SK-N-SH (cell line): ENCODE data around the gene CRP. TPM values are rescaled to one million over a fixed set of nuclear protein-coding genes. Genes with fewer than 3 reads are reported as not detected.
"Not testable (repeated sequence)": the region's sequence is repeated elsewhere in the genome, so short reads cannot be mapped to it uniquely, and the experiment has no call there.

Experiments
- CTCF ChIA-PET: fragments of 300-600, 350-600 bp; formaldehyde crosslinking; extraction: SDS; loops from one replicate; lab custom pipeline; 2021; lab: Yijun Ruan, JAX
- POLR2A ChIA-PET: fragments of 350-600 bp; sonication (Branson Sonifier 250); formaldehyde crosslinking; extraction: SDS; loops from one replicate; lab custom pipeline; 2020; ENCODE audit warnings: antibody characterized with exemption, inconsistent platforms; lab: Yijun Ruan, JAX
- DNase-seq: peaks from one replicate; pipeline ENCODE4 v3.0.0; 2012
- H2AFZ ChIP-seq: fragments of 200-600 bp; sonication (generic); 2 replicates; pipeline ENCODE4 v1.8.1; 2016; ENCODE audit warnings: antibody characterized with exemption, mild to moderate bottlenecking, low read depth
- H3F3A ChIP-seq: fragments of 200-600 bp; sonication (generic); replicated peaks from 2 replicates; pipeline ENCODE3; 2016; ENCODE audit warnings: antibody characterized with exemption, mild to moderate bottlenecking; ENCODE audit not compliant: insufficient read depth
- H3K27ac ChIP-seq, 2 experiments: fragments of 200-500 bp in 1 of 2; fragments of 200-600 bp in 1 of 2; sonication (Bioruptor generic) in 1 of 2; sonication (generic), shearing (Covaris generic) in 1 of 2; 2 replicates each; pipeline versions ENCODE4 v1.5.1 to v1.6.1; 2014 to 2016; ENCODE audit warnings: low read depth in 2 of 2, inconsistent platforms in 1 of 2, low read length in 1 of 2, mild to moderate bottlenecking in 1 of 2, mixed read lengths in 1 of 2
- H3K27me3 ChIP-seq: fragments of 200-600 bp; sonication (generic), shearing (Covaris generic); 2 replicates; pipeline ENCODE4 v1.6.1; 2016; ENCODE audit warnings: mixed run types; ENCODE audit not compliant: insufficient read depth
- H3K36me3 ChIP-seq, 2 experiments: fragments of 200-500 bp in 1 of 2; fragments of 200-600 bp in 1 of 2; sonication (Bioruptor generic) in 1 of 2; sonication (generic) in 1 of 2; replicated peaks in 1 of 2; 2 replicates each; pipeline versions ENCODE3 to v1.5.1; 2014 to 2016; ENCODE audit warnings: low read length in 1 of 2, mild to moderate bottlenecking in 1 of 2; ENCODE audit not compliant: insufficient read depth in 2 of 2, control insufficient read depth in 1 of 2
- H3K4me1 ChIP-seq, 2 experiments: fragments of 200-500 bp in 1 of 2; fragments of 200-600 bp in 1 of 2; sonication (Bioruptor generic) in 1 of 2; sonication (generic), shearing (Covaris generic) in 1 of 2; 2 replicates each; pipeline versions ENCODE4 v1.5.1 to v1.6.1; 2014 to 2016; ENCODE audit warnings: low read depth in 1 of 2, low read length in 1 of 2, mixed run types in 1 of 2; ENCODE audit not compliant: insufficient read depth in 2 of 2, control insufficient read depth in 1 of 2
- H3K4me2 ChIP-seq: fragments of 200-600 bp; sonication (generic), shearing (Covaris generic); 2 replicates; pipeline ENCODE4 v1.6.1; 2017; ENCODE audit warnings: mixed run types
- H3K4me3 ChIP-seq, 2 experiments: fragments of 200-500 bp in 1 of 2; fragments of 200-600 bp in 1 of 2; sonication (Bioruptor generic) in 1 of 2; sonication (generic), shearing (Covaris generic) in 1 of 2; 2 replicates each; pipeline versions ENCODE4 v1.5.1 to v1.8.1; 2014 to 2016; ENCODE audit warnings: low read depth in 2 of 2, inconsistent platforms in 1 of 2, low read length in 1 of 2, mild to moderate bottlenecking in 1 of 2, mixed read lengths in 1 of 2, moderate library complexity in 1 of 2
- H3K79me2 ChIP-seq: fragments of 200-600 bp; sonication (generic); 2 replicates; pipeline ENCODE4 v1.8.1; 2017; ENCODE audit warnings: mild to moderate bottlenecking; ENCODE audit not compliant: insufficient read depth
- H3K9ac ChIP-seq: fragments of 200-600 bp; sonication (generic); 2 replicates; pipeline ENCODE4 v1.6.1; 2017; ENCODE audit warnings: mixed run types
- H3K9me2 ChIP-seq: fragments of 200-600 bp; sonication (generic); 2 replicates; pipeline ENCODE4 v1.6.1; 2017; ENCODE audit warnings: mixed run types
- H3K9me3 ChIP-seq: fragments of 200-600 bp; sonication (generic); 2 replicates; pipeline ENCODE4 v1.6.1; 2017; ENCODE audit warnings: mixed run types, mild to moderate bottlenecking, moderate library complexity
- H4K20me1 ChIP-seq: fragments of 200-600 bp; sonication (generic); 2 replicates; pipeline ENCODE4 v1.6.1; 2017; ENCODE audit warnings: mild to moderate bottlenecking, mixed run types; ENCODE audit not compliant: insufficient read depth
- ELF1 ChIP-seq: IDR thresholded peaks from 2 replicates; pipeline ENCODE4 v1.4.0; 2012
- EP300 ChIP-seq, 2 experiments: IDR thresholded peaks; 2 replicates each; pipeline versions ENCODE4 v1.4.0 to v1.6.1; 2012; ENCODE audit warnings: borderline replicate concordance in 1 of 2, low read depth in 1 of 2, low read length in 1 of 2
- FOSL2 ChIP-seq: IDR thresholded peaks from 2 replicates; pipeline ENCODE4 v1.4.0; 2012; ENCODE audit warnings: low read depth, mild to moderate bottlenecking, moderate library complexity, borderline replicate concordance
- MXI1 ChIP-seq: IDR thresholded peaks from 2 replicates; pipeline ENCODE4 v1.6.1; 2012; ENCODE audit warnings: mild to moderate bottlenecking, low read depth, low read length, improper control_type of control experiment
- NFIC ChIP-seq: IDR thresholded peaks from 2 replicates; pipeline ENCODE4 v1.4.0; 2012; ENCODE audit warnings: borderline replicate concordance
- NRF1 ChIP-seq: IDR thresholded peaks from 2 replicates; pipeline ENCODE4 v1.6.1; 2012; ENCODE audit warnings: low read depth, mild to moderate bottlenecking, low read length
- RAD21 ChIP-seq: IDR thresholded peaks from 2 replicates; pipeline ENCODE4 v1.6.1; 2012; ENCODE audit warnings: mild to moderate bottlenecking, low read length
- RCOR1 ChIP-seq: fragments of 150-350 bp; IDR thresholded peaks from 2 replicates; pipeline ENCODE4 v1.6.1; 2017; ENCODE audit warnings: antibody characterized with exemption, low read length
- TAF1 ChIP-seq: IDR thresholded peaks from 2 replicates; pipeline ENCODE4 v1.6.1; 2012; ENCODE audit warnings: low read depth, mild to moderate bottlenecking, low read length, moderate library complexity, borderline replicate concordance
- WGBS: methylation state at CpG from one replicate; pipeline ENCODE4 v1.1.6; 2017; ENCODE audit warnings: low lambda C conversion rate; 5-methylcytosine and 5-hydroxymethylcytosine counted together
- polyA plus RNA-seq, 3 experiments: library from polyadenylated mRNA; depleted of rRNA; stranded (reverse); fragments of >200 nt; gene quantifications; 2 replicates each; pipeline ENCODE4 v1.2.3, GENCODE V29; 2012
- TF ChIP-seq, protein P1 (sequence below): IDR thresholded peaks from 2 replicates; pipeline ENCODE4; 2012
- TF ChIP-seq, protein P2 (sequence below): IDR thresholded peaks from 2 replicates; pipeline ENCODE4 v1.4.0; 2012; ENCODE audit warnings: low read depth, borderline replicate concordance
- TF ChIP-seq, protein P3 (sequence below): fragments of 150-350 bp; IDR thresholded peaks from 2 replicates; pipeline ENCODE4 v1.6.1; 2016; ENCODE audit warnings: mild to moderate bottlenecking, low read depth, low read length
- TF ChIP-seq, protein P4 (sequence below): fragments of 200-600 bp; sonication (generic); IDR thresholded peaks from 2 replicates; pipeline ENCODE4 v1.6.1; 2017; ENCODE audit warnings: antibody characterized with exemption, mild to moderate bottlenecking, moderate library complexity
- TF ChIP-seq, protein P5 (sequence below): IDR thresholded peaks from 2 replicates; pipeline ENCODE4 v1.4.0; 2012; ENCODE audit warnings: low read depth, borderline replicate concordance

Gene CRP
- polyA plus RNA-seq, 1 of the 3 experiments (the other 2 are of a cell fraction) = not detected

DNA sequence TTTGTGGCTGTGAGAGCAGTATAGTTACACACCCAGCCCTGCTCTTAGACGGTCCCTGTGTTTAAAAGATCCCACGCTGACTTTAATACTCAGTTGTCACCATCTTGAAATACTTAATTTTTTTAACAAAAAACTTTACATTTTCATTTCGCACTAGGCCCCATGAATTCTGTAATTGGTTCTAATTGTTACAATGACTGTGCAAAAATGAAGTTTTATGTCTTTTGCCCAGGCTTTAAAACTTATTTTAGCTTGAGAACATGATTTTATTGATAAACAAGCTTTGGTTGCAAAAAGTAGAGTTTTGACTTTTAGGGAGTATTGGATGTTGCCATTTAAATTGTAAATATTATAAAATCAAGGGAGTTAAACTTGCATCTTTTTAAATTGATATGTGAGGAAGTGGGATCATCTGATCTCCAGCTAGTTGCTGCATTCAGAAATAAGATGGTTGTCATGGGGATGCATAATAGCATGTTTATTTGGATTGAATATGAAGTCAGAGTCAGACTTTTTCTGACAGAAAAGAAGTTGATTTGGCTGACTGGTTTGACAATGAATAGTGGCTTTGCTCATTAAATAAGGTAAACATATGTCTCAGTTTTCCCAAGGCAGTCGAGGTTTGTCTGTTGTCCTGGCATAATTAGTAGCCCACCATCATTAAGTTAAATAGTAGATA, 23.0 kb upstream of the CRP start:
- no peak overlapping the region for H3K4me3 ChIP-seq
- no peak overlapping the region for H3K4me2 ChIP-seq
- H3K27ac ChIP-seq = no peak overlapping the region
- no peaks in the 10 kb centered on the region for H3K36me3 ChIP-seq
- no peaks in the 10 kb centered on the region for H3K27me3 ChIP-seq
- H4K20me1 ChIP-seq = no peaks in the 10 kb centered on the region
- POLR2A ChIA-PET = no interaction called here
- H3K9ac ChIP-seq = no peak overlapping the region
- CTCF ChIA-PET = interaction anchor here (0.7 kb wide), 1 partner anchor 270 kb away, joined by 3 read pairs; no protein-coding TSS in a partner anchor
- no peaks in the 10 kb centered on the region for H3K4me1 ChIP-seq
- TF ChIP-seq MXI1 = no peak
- TF ChIP-seq, protein P1, sequence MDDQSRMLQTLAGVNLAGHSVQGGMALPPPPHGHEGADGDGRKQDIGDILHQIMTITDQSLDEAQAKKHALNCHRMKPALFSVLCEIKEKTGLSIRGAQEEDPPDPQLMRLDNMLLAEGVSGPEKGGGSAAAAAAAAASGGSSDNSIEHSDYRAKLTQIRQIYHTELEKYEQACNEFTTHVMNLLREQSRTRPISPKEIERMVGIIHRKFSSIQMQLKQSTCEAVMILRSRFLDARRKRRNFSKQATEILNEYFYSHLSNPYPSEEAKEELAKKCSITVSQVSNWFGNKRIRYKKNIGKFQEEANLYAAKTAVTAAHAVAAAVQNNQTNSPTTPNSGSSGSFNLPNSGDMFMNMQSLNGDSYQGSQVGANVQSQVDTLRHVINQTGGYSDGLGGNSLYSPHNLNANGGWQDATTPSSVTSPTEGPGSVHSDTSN = no peak
- TF ChIP-seq NRF1 = no peak
- no peak for TF ChIP-seq RAD21
- TF ChIP-seq TAF1 = no peak
- TF ChIP-seq, all 33 proteins: peak for 0
- H3K9me3 ChIP-seq = no peaks in the 10 kb centered on the region
- 6% methylated on average over 4 of the region's 4 CpGs for WGBS
- no peak for DNase-seq
- H3K9me2 ChIP-seq = no peaks in the 10 kb centered on the region
- no peak overlapping the region for H2AFZ ChIP-seq
- no peaks in the 10 kb centered on the region for H3F3A ChIP-seq
- H3K79me2 ChIP-seq = no peaks in the 10 kb centered on the region

DNA sequence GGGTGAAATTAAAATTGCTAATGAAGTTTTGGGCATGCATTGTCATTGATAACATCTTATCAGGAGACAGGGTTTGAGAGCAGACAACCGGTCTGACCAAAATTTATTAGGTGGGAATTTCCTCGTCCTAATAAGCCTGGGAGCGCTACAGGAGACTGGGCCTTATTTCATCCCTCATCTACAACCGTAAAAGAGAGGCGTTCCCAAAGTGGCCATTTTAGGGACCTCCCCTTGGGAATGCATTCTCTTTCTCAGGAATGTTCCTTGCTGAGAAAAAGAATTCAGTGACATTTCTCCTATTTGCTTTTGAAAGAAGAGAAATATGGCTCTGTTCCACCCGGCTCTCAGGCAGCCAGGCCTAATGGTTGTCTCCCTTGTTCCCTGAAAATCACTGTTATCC, 8.8 kb upstream of the CRP start:
- POLR2A ChIA-PET, CTCF ChIA-PET: not testable (repeated sequence)
- WGBS = 19% methylated on average over 6 of the region's 6 CpGs

DNA sequence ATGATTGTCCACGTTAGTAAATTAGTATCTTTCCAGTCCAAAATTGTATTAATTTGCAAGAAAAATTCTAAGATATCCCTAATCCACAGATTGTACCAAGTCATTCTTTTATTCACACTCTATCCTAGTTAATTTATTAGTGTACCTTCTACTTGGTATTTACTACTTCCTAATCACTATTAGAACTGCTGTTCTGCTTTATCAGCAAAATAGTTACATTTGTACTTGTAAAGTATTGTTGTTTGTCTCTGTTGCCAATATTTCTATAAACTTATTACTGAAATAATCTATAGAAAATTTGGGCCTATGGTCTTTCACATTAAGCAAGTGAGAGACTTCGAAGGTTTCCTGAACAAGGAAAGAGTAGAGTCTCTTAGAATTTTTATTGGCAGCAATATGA, 5.6 kb upstream of the CRP start:
- Histone ChIP-seq H3K4me2 (no peak overlapping the region), H2AFZ (no peak overlapping the region), H3K9me2 (no peaks in the 10 kb centered on the region), H3K4me1 (no peaks in the 10 kb centered on the region), H3K9me3 (0 out of 2 replicates have a peak, but pooled peaks cover 4% of the 10 kb centered on the region), H3K36me3 (no peaks in the 10 kb centered on the region), H4K20me1 (no peaks in the 10 kb centered on the region), H3F3A (no peaks in the 10 kb centered on the region), H3K4me3 (no peak overlapping the region), H3K27ac (no peak overlapping the region), H3K79me2 (no peaks in the 10 kb centered on the region), H3K9ac (no peak overlapping the region), H3K27me3 (no peaks in the 10 kb centered on the region)
- ChIA-PET POLR2A (no interaction called here), CTCF (no interaction called here)
- no peak for TF ChIP-seq EP300 (IDR thresholded peaks at IDR 0.05; ENCODE audit: borderline replicate concordance in 1 of 2, low read depth in 1 of 2, low read length in 1 of 2)
- no peak for TF ChIP-seq TAF1
- TF ChIP-seq, protein P2, sequence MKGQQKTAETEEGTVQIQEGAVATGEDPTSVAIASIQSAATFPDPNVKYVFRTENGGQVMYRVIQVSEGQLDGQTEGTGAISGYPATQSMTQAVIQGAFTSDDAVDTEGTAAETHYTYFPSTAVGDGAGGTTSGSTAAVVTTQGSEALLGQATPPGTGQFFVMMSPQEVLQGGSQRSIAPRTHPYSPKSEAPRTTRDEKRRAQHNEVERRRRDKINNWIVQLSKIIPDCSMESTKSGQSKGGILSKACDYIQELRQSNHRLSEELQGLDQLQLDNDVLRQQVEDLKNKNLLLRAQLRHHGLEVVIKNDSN = no peak
- TF ChIP-seq, protein P3, sequence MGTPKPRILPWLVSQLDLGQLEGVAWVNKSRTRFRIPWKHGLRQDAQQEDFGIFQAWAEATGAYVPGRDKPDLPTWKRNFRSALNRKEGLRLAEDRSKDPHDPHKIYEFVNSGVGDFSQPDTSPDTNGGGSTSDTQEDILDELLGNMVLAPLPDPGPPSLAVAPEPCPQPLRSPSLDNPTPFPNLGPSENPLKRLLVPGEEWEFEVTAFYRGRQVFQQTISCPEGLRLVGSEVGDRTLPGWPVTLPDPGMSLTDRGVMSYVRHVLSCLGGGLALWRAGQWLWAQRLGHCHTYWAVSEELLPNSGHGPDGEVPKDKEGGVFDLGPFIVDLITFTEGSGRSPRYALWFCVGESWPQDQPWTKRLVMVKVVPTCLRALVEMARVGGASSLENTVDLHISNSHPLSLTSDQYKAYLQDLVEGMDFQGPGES = no peak
- TF ChIP-seq, protein P4, sequence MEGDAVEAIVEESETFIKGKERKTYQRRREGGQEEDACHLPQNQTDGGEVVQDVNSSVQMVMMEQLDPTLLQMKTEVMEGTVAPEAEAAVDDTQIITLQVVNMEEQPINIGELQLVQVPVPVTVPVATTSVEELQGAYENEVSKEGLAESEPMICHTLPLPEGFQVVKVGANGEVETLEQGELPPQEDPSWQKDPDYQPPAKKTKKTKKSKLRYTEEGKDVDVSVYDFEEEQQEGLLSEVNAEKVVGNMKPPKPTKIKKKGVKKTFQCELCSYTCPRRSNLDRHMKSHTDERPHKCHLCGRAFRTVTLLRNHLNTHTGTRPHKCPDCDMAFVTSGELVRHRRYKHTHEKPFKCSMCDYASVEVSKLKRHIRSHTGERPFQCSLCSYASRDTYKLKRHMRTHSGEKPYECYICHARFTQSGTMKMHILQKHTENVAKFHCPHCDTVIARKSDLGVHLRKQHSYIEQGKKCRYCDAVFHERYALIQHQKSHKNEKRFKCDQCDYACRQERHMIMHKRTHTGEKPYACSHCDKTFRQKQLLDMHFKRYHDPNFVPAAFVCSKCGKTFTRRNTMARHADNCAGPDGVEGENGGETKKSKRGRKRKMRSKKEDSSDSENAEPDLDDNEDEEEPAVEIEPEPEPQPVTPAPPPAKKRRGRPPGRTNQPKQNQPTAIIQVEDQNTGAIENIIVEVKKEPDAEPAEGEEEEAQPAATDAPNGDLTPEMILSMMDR = no peak
- no peak for TF ChIP-seq NFIC
- TF ChIP-seq FOSL2 = no peak
- no peak for TF ChIP-seq MXI1
- TF ChIP-seq ELF1 = no peak
- TF ChIP-seq RCOR1 = no peak
- TF ChIP-seq, protein P5, sequence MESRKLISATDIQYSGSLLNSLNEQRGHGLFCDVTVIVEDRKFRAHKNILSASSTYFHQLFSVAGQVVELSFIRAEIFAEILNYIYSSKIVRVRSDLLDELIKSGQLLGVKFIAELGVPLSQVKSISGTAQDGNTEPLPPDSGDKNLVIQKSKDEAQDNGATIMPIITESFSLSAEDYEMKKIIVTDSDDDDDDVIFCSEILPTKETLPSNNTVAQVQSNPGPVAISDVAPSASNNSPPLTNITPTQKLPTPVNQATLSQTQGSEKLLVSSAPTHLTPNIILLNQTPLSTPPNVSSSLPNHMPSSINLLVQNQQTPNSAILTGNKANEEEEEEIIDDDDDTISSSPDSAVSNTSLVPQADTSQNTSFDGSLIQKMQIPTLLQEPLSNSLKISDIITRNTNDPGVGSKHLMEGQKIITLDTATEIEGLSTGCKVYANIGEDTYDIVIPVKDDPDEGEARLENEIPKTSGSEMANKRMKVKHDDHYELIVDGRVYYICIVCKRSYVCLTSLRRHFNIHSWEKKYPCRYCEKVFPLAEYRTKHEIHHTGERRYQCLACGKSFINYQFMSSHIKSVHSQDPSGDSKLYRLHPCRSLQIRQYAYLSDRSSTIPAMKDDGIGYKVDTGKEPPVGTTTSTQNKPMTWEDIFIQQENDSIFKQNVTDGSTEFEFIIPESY = no peak
- no peak for DNase-seq
- WGBS = 3% methylated on average over 2 of the region's 2 CpGs

More for the DNA sequence above, 8.8 kb upstream of the CRP start:
- not testable (repeated sequence) for H3K4me3 ChIP-seq, H3K27me3 ChIP-seq, H4K20me1 ChIP-seq, H2AFZ ChIP-seq, H3K4me2 ChIP-seq, H3K9ac ChIP-seq, H3K9me3 ChIP-seq, H3K4me1 ChIP-seq, DNase-seq, H3K36me3 ChIP-seq, H3F3A ChIP-seq, H3K9me2 ChIP-seq, H3K27ac ChIP-seq, H3K79me2 ChIP-seq
